ENCODE data around the gene DACT2. TPM values are rescaled to one million over a fixed set of nuclear protein-coding genes. Genes with fewer than 3 reads are reported as not detected.

Gene DACT2
- polyA plus RNA-seq, 3 donors = 16.1 to 17.5 (median 17.3) TPM

- no peak for DNase-seq (ENCODE audit: low read depth in 3 of 3, low spot score in 2 of 3)
Observed at GRCh38 chr6:168349718-168350210, 30.2 kb upstream of the DACT2 start.

- DNase-seq (ENCODE audit: low read depth in 3 of 3, low spot score in 2 of 3) = no peak
Observed at GRCh38 chr6:168348186-168348585, 28.6 kb upstream of the DACT2 start.

DNA sequence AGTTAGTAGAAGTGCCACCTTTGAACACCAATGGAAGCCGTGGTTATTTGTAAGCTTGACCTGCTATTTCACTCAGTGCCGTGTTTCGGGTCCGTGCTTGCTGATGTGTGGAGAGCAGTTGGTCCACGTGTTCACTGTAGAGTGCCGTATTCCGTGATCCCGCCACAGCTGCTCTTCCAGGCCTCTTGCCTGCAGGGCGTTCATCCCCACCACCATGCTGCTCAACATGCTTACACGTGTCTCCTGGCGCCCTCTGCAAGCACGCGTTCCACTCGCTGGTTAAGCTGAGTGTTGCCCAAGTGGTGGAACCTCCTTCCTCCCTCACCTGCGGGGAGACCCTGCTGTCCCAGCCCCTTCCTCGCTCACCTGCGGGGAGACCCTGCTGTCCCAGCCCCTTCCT is 28.0 kb upstream of the DACT2 start:
- DNase-seq (ENCODE audit: low read depth in 3 of 3, low spot score in 2 of 3) = no peak

GRCh38 chr6:168347053-168347452 is 27.5 kb upstream of the DACT2 start:
- no peak for DNase-seq (ENCODE audit: low read depth in 3 of 3, low spot score in 2 of 3)

DNA sequence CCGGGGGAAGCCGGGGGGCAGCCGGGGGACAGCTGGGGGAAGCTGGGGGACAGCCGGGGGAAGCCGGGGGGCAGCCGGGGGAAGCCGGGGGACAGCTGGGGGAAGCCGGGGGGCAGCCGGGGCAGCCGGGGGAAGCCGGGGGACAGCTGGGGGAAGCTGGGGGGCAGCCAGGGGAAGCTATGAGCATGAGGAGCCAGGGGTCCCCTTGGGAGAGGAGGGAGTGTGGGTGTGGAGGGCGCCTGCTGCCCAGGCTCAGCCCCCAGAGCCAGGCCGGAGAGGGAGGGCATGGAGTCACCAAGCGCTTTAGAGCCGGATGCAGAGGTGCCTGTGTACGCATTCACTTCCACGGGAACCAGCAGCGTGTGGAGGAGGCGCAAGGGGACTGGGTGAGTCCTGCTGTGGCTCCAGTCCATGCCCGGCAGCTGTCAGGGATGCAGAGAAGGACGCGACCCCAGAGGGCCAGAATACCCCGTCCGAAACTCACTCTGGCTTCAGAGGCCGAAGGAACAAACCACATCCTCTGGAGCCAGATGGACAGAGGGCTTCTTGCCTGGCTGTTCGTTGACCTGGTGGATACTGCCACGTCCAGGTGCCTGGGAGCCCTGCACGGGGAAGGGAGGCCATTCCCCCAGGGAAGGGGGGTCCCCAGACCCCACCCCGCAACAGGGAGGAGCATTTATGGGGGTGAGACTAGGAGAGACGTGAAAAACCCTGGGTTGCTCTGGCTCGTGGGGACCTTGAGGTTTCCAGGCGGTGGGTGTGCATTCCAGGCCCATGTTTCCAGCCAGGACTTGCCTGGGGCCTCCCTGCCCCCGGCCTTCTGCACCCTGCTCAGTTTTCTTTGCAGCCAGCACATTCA is 26.5 kb upstream of the DACT2 start:
- no peak for DNase-seq (ENCODE audit: low read depth in 3 of 3, low spot score in 2 of 3)

DNA sequence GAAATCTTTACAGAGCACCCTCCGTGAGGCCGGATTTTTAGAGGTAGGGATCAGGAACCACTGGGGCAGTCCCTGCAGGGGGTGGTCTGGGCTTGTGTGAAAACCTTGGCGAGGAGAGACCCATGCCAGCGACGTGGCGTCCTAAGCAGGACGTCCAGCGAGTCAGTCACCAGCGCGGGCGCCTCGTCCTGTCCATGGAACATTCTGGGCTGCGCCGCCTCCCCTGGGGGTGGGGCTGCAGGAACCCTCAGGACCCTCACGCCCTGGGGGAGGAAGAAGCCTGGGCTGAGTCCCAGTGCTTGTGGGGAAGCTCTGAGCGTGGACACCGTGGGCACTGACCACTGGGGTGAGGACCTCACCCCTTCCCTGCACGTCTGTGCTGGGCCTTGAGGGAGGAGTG is 25.7 kb upstream of the DACT2 start:
- no peak for DNase-seq (ENCODE audit: low read depth in 3 of 3, low spot score in 2 of 3)

DNA sequence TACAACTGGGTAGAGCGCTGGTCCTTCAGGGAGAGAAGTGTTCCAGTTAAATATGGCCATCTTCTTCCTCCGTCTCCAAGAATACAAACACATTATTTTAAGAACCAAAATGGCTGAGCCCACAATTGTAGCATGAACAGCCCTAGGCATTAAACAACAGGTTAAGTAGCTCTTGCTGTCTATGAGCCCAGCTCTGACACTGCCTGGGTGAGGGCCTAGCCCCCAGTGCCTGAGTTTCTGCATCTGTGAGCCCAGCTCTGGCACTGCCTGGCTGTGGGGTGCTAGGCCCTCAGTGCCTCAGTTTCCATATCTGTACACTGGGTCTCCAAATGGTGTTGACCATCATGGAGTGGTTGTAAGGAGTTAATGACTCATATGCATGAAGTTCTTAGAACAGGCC is 24.8 kb upstream of the DACT2 start:
- DNase-seq (ENCODE audit: low read depth in 3 of 3, low spot score in 2 of 3) = no peak

- no peak for DNase-seq (ENCODE audit: low read depth in 3 of 3, low spot score in 2 of 3)
Observed at GRCh38 chr6:168343239-168344150, 23.9 kb upstream of the DACT2 start.

DNA sequence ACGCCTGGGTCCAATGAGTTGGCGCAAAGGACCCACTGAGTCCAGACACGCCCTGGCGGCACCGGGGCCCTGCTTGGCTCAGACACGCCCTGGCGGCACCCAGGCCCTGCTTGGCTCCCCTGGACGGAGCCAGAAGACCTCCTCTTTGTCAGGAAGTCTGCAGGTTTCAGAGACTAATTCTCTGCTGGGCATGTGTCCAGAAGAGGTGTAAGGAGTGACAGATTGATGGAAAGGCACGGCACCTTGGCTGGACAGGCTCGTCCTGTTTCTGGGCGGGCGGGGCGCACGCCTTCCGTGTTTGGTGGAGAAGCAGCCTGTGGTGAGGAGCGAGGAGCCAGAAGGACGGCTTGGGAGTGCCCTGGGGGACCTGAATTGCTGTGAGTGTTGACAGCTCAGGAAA is 23.1 kb upstream of the DACT2 start:
- DNase-seq (ENCODE audit: low read depth in 3 of 3, low spot score in 2 of 3) = no peak

DNA sequence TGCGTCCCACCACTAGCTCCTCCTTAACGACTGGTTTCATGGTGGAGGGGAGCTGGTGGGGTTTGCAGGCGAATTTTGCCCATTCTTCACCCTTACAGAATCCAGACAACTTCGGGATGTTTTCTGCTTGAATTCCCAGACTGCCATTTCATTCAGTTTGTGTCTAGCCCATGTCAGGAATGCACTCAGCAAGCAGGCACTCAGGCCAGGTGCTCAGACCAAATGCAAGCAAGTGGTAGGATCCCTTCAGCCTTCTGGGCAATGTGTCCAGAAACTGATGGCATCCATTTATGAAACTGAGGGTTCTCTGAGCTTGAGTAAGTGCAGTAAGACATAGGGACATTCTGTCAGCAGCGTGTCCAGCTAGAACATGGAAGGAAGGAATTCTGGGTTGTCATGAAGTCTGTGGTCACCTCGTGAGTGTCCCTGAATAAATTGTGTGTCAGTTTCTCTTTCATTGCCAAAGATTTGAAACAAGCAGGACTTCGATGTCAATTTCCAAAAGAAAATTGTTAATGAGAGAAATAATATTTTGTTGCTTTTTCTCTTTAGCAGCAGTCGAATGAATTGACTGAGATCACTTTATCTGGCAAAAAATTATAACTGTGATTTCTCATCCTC is 21.8 kb upstream of the DACT2 start:
- DNase-seq (ENCODE audit: low read depth in 3 of 3, low spot score in 2 of 3) = no peak

GRCh38 chr6:168340819-168341218 is 21.2 kb upstream of the DACT2 start:
- no peak for DNase-seq (ENCODE audit: low read depth in 3 of 3, low spot score in 2 of 3)

GRCh38 chr6:168338777-168339176 is 19.2 kb upstream of the DACT2 start:
- no peak for DNase-seq (ENCODE audit: low read depth in 3 of 3, low spot score in 2 of 3)

DNA sequence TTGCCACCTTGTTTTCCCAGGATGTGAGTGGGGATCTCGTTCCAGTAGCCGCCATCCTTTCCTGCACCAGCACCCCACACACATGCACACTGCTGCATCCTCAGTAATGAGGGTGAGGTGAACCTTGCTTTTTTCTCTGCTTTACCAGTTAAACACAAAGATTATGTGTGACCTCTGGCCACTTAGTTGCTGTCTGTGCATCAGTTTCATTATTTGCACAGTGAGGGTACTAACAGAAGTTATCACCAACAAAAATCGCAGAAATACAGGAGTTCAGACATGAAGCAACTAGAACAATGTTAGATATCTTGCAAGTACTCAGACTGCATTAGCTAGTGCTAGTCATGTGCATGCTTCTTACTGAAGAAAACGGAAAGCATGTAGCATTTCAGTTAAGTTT is 17.4 kb upstream of the DACT2 start:
- no peak for DNase-seq (ENCODE audit: low read depth in 3 of 3, low spot score in 2 of 3)

- no peak for DNase-seq (ENCODE audit: low read depth in 3 of 3, low spot score in 2 of 3)
Observed at GRCh38 chr6:168333989-168334388, 14.4 kb upstream of the DACT2 start.

- no peak for DNase-seq (ENCODE audit: low read depth in 3 of 3, low spot score in 2 of 3)
Observed at GRCh38 chr6:168333491-168333890, 13.9 kb upstream of the DACT2 start.

GRCh38 chr6:168333039-168333438 is 13.5 kb upstream of the DACT2 start:
- DNase-seq (ENCODE audit: low read depth in 3 of 3, low spot score in 2 of 3) = no peak

DNA sequence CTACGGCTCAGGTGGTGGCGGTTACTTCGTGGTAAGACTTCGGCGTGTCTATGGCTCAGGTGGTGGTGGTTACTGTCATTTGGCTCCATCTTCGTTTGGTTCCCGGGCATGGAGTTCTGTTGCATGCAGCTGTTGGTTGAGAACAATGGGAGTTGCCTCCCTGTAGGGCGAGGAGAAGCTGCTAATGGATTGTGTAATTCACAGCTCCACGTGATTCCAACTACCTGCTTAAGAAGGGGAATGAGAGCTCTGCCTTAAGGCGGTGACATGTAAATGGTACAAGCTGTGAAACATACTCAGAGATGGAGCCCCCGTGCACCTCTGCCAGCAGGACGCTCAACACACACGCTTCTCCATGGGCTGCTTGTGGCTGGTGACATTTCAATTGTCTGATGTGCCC is 12.4 kb upstream of the DACT2 start:
- no peak for DNase-seq (ENCODE audit: low read depth in 3 of 3, low spot score in 2 of 3)

DNA sequence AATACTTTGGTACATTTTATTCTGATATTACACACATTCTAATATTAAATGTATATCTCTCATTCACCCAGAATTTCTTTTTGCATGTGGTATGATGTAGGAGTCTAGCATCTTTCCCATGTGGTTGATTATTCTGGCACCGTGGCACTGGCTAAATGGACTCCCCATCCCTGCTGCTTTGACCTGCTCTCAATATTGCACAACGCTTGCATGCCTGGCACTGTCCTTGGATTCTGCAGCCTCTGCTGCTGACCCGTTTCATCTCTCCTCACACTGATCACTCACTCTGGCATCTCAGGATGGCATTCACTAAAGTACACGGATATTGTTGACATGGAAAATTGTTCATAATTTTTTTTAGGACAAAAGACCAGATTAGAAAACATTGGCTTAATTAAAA is 11.5 kb upstream of the DACT2 start:
- no peak for DNase-seq (ENCODE audit: low read depth in 3 of 3, low spot score in 2 of 3)

DNA sequence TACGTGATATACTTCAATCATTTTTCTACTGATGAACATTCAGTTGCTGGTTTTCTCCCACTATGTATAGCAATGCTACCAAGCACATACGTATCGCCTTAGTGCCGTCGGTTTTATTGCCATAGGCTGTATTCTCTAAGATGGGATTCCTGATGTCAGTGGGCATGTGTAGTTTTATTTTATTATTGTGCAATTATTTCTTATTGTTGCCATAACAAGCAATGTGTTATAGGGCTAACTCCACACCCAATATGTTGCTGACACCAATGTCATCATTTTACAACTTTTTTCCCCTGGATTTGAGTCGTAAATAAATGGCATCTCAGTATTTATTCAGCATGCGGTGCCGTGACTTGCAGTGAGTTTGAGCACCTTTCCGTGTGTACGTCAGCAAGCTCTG is 10.8 kb upstream of the DACT2 start:
- no peak for DNase-seq (ENCODE audit: low read depth in 3 of 3, low spot score in 2 of 3)

GRCh38 chr6:168328086-168328485 is 8.5 kb upstream of the DACT2 start:
- DNase-seq (ENCODE audit: low read depth in 3 of 3, low spot score in 2 of 3) = no peak
